Activated T-cell treated with anti-CD3 and anti-CD28 coated beads, Interleukin-2, amount 50 U/mL, for 24 hours (primary cell): ENCODE data around the gene ATCAY.
"Not testable (repeated sequence)": the region's sequence is repeated elsewhere in the genome, so short reads cannot be mapped to it uniquely, and the experiment has no call there.

ENCODE experiments used
- DNase-seq: peaks from one replicate; pipeline ENCODE4 v3.0.0-alpha.2; 2020
- H3K27ac Mint-ChIP-seq: 2 replicates; pipeline ENCODE4 v1.8.0; 2020; ENCODE audit warnings: mild to moderate bottlenecking, mixed read lengths
- H3K27me3 Mint-ChIP-seq: 2 replicates; pipeline ENCODE4 v1.8.0; 2020; ENCODE audit warnings: mixed read lengths
- H3K36me3 Mint-ChIP-seq: 2 replicates; pipeline ENCODE4 v1.8.0; 2020; ENCODE audit warnings: low read depth, mixed read lengths
- H3K4me1 Mint-ChIP-seq: 2 replicates; pipeline ENCODE4 v1.8.0; 2020; ENCODE audit warnings: low read depth, mixed read lengths
- H3K4me3 Mint-ChIP-seq: 2 replicates; pipeline ENCODE4 v1.8.0; 2020; ENCODE audit warnings: mild to moderate bottlenecking, moderate library complexity, mixed read lengths
- H3K9me3 Mint-ChIP-seq: 2 replicates; pipeline ENCODE4 v1.8.0; 2020; ENCODE audit warnings: mixed read lengths

ATCAY gene

DNA sequence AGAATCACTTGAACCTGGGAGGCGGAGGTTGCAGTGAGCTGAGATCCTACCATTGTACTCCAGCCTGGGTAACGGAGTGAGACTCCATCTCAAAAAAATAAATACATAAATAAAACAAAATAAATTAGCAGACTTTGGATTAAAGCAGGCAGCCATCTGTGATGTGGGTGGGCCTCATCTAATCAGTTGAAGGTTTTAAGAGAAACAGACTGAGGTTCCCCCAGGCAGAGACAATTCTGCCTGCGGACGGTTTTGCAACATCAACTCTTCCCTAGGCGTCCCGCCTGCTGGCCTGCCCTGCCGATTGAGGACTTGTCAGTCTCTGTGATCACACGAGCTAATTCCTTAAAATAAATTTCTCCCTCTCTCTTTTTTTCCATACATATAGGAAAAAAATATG is 23.7 kb downstream of the ATCAY start:
- no peak for DNase-seq
- H3K4me1 Mint-ChIP-seq: no peaks in the 10 kb centered on the region
- H3K36me3 Mint-ChIP-seq: no peaks in the 10 kb centered on the region
- H3K4me3 Mint-ChIP-seq: no peak overlapping the region
- no peaks in the 10 kb centered on the region for H3K27me3 Mint-ChIP-seq
- no peak overlapping the region for H3K27ac Mint-ChIP-seq
- H3K9me3 Mint-ChIP-seq: no peaks in the 10 kb centered on the region

GRCh38 chr19:3907626-3908265 is 27.3 kb downstream of the ATCAY start:
- Mint-ChIP-seq H3K27ac (no peak overlapping the region), H3K36me3 (no peaks in the 10 kb centered on the region), H3K9me3 (no peaks in the 10 kb centered on the region), H3K4me1 (no peaks in the 10 kb centered on the region), H3K27me3 (no peaks in the 10 kb centered on the region), H3K4me3 (no peak overlapping the region)
- no peak for DNase-seq

GRCh38 chr19:3908266-3909054 is 28.0 kb downstream of the ATCAY start:
- no peak for DNase-seq
- H3K4me1 Mint-ChIP-seq: no peaks in the 10 kb centered on the region
- H3K36me3 Mint-ChIP-seq: no peaks in the 10 kb centered on the region
- H3K9me3 Mint-ChIP-seq: no peaks in the 10 kb centered on the region
- H3K27ac Mint-ChIP-seq: no peak overlapping the region
- no peak overlapping the region for H3K4me3 Mint-ChIP-seq
- no peaks in the 10 kb centered on the region for H3K27me3 Mint-ChIP-seq

- Mint-ChIP-seq H3K4me3 (no peak overlapping the region), H3K27me3 (no peaks in the 10 kb centered on the region), H3K36me3 (no peaks in the 10 kb centered on the region), H3K27ac (no peak overlapping the region), H3K4me1 (no peaks in the 10 kb centered on the region), H3K9me3 (no peaks in the 10 kb centered on the region)
- no peak for DNase-seq
Observed at GRCh38 chr19:3910105-3910504, 29.6 kb downstream of the ATCAY start.

DNA sequence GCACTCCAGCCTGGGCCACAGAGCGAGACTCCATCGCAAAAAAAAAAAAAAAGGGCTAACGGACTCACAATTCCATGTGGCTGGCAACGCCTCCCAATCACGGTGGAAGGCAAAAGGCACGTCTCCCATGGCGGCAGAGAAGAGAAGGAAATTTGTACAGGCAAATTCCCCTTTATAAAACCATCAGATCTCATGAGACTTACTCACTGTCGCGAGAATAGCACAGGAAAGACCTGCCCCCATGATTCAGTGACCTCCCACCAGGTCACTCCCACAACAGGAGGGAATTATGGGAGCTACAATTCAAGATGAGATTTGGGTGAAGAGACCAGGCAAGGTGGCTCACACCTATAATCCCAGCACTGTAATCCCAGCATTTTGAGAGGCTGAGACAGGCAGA is 33.7 kb downstream of the ATCAY start:
- Mint-ChIP-seq H3K27ac (no peak overlapping the region), H3K4me3 (no peak overlapping the region), H3K27me3 (peaks cover 5% of the 10 kb centered on the region), H3K4me1 (no peaks in the 10 kb centered on the region), H3K9me3 (no peaks in the 10 kb centered on the region), H3K36me3 (no peaks in the 10 kb centered on the region)
- no peak for DNase-seq

GRCh38 chr19:3916033-3916432 is 35.5 kb downstream of the ATCAY start:
- Mint-ChIP-seq H3K36me3 (no peaks in the 10 kb centered on the region), H3K9me3 (no peaks in the 10 kb centered on the region), H3K4me3 (no peak overlapping the region), H3K27ac (no peak overlapping the region), H3K4me1 (no peaks in the 10 kb centered on the region), H3K27me3 (peaks cover 8% of the 10 kb centered on the region)
- no peak for DNase-seq

GRCh38 chr19:3919793-3920192 is 39.3 kb downstream of the ATCAY start:
- DNase-seq: no peak
- no peaks in the 10 kb centered on the region for H3K4me1 Mint-ChIP-seq
- H3K9me3 Mint-ChIP-seq: peaks cover 7% of the 10 kb centered on the region
- no peak overlapping the region for H3K4me3 Mint-ChIP-seq
- peaks cover 8% of the 10 kb centered on the region for H3K27me3 Mint-ChIP-seq
- H3K36me3 Mint-ChIP-seq: no peaks in the 10 kb centered on the region
- H3K27ac Mint-ChIP-seq: no peak overlapping the region

DNA sequence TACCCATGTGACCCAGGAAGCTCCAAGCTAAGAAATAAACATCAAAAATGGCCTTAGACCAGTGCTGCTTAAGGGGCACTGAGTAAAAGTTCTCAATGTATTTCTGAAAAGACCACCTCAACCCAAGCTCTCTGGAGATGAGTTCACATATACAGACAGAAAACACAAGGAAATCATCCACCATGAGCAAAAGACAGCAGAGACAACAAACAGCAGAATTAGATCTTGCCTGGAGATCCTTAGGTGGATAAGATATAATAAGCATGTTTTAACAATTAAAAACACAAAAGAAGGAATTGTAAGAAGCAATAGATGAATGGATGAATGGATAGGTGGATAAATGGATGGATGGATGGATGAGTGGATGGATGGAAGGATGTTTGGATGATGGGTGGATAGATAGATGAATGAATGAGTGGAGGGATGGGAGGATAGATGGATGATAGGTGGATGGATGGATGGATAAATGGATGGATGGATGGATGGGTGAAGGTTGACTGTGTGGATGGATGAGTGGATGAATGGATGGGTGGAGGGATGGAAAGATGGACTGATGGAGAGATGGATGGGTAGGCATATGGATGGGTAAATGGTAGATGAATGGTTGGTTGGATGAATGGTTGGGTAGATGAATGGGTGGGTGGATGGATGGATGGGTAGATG is 42.7 kb downstream of the ATCAY start:
- Mint-ChIP-seq H3K9me3 (peaks cover 7% of the 10 kb centered on the region), H3K27ac (no peak overlapping the region)
- DNase-seq: no peak

GRCh38 chr19:3923912-3924311 is 43.4 kb downstream of the ATCAY start:
- Mint-ChIP-seq H3K27me3 (peaks cover 2% of the 10 kb centered on the region), H3K4me3 (no peak overlapping the region), H3K4me1 (no peaks in the 10 kb centered on the region), H3K27ac (no peak overlapping the region), H3K36me3 (no peaks in the 10 kb centered on the region), H3K9me3 (peaks cover 7% of the 10 kb centered on the region)
- no peak for DNase-seq

More for the DNA sequence above, 42.7 kb downstream of the ATCAY start:
- no peaks in the 10 kb centered on the region for H3K4me1 Mint-ChIP-seq
- peaks cover 2% of the 10 kb centered on the region for H3K27me3 Mint-ChIP-seq
- H3K4me3 Mint-ChIP-seq: no peak overlapping the region
- no peaks in the 10 kb centered on the region for H3K36me3 Mint-ChIP-seq

GRCh38 chr19:3931041-3931440 is 50.6 kb downstream of the ATCAY start:
- DNase-seq: no peak
- Mint-ChIP-seq H3K4me3 (no peak overlapping the region), H3K36me3 (no peaks in the 10 kb centered on the region), H3K27me3 (peaks cover 26% of the 10 kb centered on the region), H3K27ac (no peak overlapping the region), H3K4me1 (peaks cover 1% of the 10 kb centered on the region), H3K9me3 (no peaks in the 10 kb centered on the region)

DNA sequence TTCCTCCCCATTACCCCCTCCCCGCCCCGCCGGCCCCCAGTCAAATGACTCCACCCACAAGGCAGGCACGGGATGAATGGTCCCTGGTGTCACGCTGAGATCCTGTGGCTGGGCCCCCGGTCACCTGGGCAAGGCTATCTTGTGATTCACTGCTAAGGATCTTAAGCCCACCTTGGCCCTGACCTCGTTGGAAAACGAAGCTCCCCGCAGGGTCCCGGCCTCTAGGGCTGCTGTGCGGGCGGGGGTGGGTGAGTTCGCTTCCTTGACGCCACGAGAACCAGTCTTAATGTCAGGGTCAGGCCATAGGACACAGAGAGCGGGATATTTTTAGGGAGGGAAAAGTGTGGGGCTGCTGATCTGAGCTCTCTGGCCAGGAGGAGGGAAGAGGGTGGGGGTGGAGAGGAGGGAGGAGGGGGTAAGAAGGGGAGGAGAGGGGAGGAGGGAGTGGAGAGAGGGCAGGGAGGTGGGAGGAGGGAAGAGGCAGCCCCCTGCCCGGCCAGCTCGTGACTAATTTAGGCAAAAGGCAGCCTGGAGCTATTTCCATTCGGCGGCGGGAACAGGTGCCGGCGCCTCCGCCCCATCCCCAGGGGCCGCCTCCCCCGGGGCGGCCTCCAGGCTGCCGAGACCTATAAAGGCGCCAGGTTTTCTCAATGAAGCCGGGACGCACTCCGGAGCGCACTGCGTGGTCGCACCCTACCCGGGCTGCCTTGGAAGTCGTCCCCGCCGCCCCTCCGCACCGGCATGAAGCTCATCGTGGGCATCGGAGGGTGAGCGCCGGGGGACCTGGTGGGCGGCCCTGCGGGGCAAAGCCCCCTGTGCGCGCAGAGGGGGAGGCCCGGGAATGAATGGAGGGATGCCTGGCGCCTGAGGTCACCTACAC is 52.7 kb downstream of the ATCAY start, which contains the start of gene NMRK2:
Gene NMRK2, plus strand, starts transcription at position 139 of the 880 bp plus-strand sequence. Its CDS starts 603 bp downstream, at position 742.
- H3K27me3 Mint-ChIP-seq: peaks cover 26% of the 10 kb centered on the region
- H3K36me3 Mint-ChIP-seq: no peaks in the 10 kb centered on the region
- H3K27ac Mint-ChIP-seq: no peak within 1 kb of the TSS

DNA sequence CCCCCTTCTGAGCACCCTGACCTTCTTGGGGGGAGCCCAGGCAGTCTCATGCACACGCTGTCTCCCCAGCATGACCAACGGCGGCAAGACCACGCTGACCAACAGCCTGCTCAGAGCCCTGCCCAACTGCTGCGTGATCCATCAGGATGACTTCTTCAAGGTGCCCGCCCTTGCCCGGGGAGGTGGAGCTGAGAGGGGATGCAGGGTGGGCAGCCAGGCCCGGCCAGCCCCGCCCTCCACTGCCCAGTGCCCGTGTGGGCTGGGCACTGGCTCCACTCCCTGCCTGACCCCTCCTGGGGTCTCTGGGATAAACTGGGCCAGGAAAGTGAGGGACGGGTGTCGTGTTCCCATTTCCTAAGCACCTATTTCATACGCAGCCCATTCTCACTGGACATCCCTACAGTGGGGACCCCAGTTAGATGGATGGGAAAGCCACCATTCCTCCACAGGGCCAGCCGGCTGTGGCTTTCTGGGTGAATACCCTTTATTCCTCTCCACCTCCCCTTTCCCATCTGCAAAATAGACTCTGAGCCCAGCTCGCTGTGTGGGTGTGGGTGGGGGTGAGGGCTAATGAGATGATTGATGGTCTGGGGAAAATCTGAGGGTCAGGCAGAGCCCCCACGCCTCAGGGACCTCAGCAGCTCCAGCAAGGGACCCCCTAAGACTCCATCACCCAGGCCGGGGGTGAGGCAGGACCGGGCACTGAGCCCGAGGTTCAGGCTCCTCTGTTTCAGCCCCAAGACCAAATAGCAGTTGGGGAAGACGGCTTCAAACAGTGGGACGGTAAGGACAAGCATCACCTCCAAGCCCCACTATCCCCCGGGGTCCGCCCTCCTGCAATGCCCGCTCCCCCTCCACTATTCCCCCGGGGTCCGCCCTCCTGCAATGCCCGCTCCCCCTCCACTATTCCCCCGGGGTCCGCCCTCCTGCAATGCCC is 56.3 kb downstream of the ATCAY start:
- no peak for DNase-seq
- Mint-ChIP-seq H3K27ac (no peak overlapping the region), H3K4me1 (peaks cover 1% of the 10 kb centered on the region), H3K27me3 (peaks cover 19% of the 10 kb centered on the region), H3K9me3 (no peaks in the 10 kb centered on the region), H3K36me3 (no peaks in the 10 kb centered on the region), H3K4me3 (no peak overlapping the region)

More for the DNA sequence above, 52.7 kb downstream of the ATCAY start, which contains the start of gene NMRK2:
- H3K4me3 Mint-ChIP-seq: no peak within 1 kb of the TSS
- H3K4me1 Mint-ChIP-seq: peaks cover 1% of the 10 kb centered on the region
- no peaks in the 10 kb centered on the region for H3K9me3 Mint-ChIP-seq
- DNase-seq: no peak

- peaks cover 11% of the 10 kb centered on the region for H3K27me3 Mint-ChIP-seq
- not testable (repeated sequence) for DNase-seq, H3K36me3 Mint-ChIP-seq, H3K4me3 Mint-ChIP-seq, H3K9me3 Mint-ChIP-seq, H3K27ac Mint-ChIP-seq, H3K4me1 Mint-ChIP-seq
Observed at GRCh38 chr19:3938300-3938950, 57.9 kb downstream of the ATCAY start.
